Measurements from ENCODE around the gene MESD.
"Not testable (repeated sequence)": the region's sequence is repeated elsewhere in the genome, so short reads cannot be mapped to it uniquely, and the experiment has no call there.

Gene MESD

GRCh38 chr15:80988148-80988796 is 1.3 kb downstream of the MESD start:
- DNase-seq = no peak

GRCh38 chr15:80986487-80986886 is 3.1 kb downstream of the MESD start:
- DNase-seq = no peak

- no peak for DNase-seq
Observed at GRCh38 chr15:80985981-80986380, 3.6 kb downstream of the MESD start.

- no peak for DNase-seq
Observed at GRCh38 chr15:80984856-80985255, 4.8 kb downstream of the MESD start.

- DNase-seq = no peak
Observed at GRCh38 chr15:80982839-80983238, 6.8 kb downstream of the MESD start.

- DNase-seq = peak; percentile 4
Observed at GRCh38 chr15:80982205-80982604, 7.4 kb downstream of the MESD start.

- DNase-seq = no peak
Observed at GRCh38 chr15:80979538-80980200, 9.9 kb downstream of the MESD start.

- DNase-seq = peak; percentile 40
Observed at GRCh38 chr15:80978685-80979329, 10.8 kb downstream of the MESD start.

- peak; percentile 80 for DNase-seq
Observed at GRCh38 chr15:80977627-80978036, 12.0 kb downstream of the MESD start.

- DNase-seq = no peak
Observed at GRCh38 chr15:80976851-80977250, 12.8 kb downstream of the MESD start.

GRCh38 chr15:80974914-80975313 is 14.7 kb downstream of the MESD start:
- no peak for DNase-seq

GRCh38 chr15:80972276-80972675 is 17.3 kb downstream of the MESD start:
- no peak for DNase-seq

- DNase-seq = no peak
Observed at GRCh38 chr15:80971143-80971542, 18.5 kb downstream of the MESD start.

GRCh38 chr15:80970658-80971057 is 19.0 kb downstream of the MESD start:
- DNase-seq = no peak

- DNase-seq = peak; percentile 56
Observed at GRCh38 chr15:80970018-80970657, 19.5 kb downstream of the MESD start.

- DNase-seq = no peak
Observed at GRCh38 chr15:80969316-80969715, 20.3 kb downstream of the MESD start.

- no peak for DNase-seq
Observed at GRCh38 chr15:80967991-80968510, 21.6 kb downstream of the MESD start.

GRCh38 chr15:80967451-80967850 is 22.2 kb downstream of the MESD start:
- DNase-seq = no peak

- no peak for DNase-seq
Observed at GRCh38 chr15:80966431-80967197, 23.0 kb downstream of the MESD start.

GRCh38 chr15:80965454-80965853 is 24.2 kb downstream of the MESD start:
- not testable (repeated sequence) for DNase-seq

GRCh38 chr15:80958818-80959495 is 30.7 kb downstream of the MESD start:
- DNase-seq = no peak

GRCh38 chr15:80957976-80958375 is 31.6 kb downstream of the MESD start:
- DNase-seq = no peak

Data from NCI-H69 (cell line).